Measurements from ENCODE around the gene FLACC1.

- no peak for TF ChIP-seq OSR1 (CRISPR knock-in tag; IDR thresholded peaks at IDR 0.05)
- TF ChIP-seq TCF4 (CRISPR knock-in tag; IDR thresholded peaks at IDR 0.05; ENCODE audit: borderline replicate concordance) = no peak
- TF ChIP-seq ZNF565 (CRISPR knock-in tag; conservative IDR thresholded peaks at IDR 0.05; ENCODE audit: low read depth) = no peak
- TF ChIP-seq CREB5 (CRISPR knock-in tag; IDR thresholded peaks at IDR 0.05; ENCODE audit: low read depth) = no peak
- no peak for TF ChIP-seq PATZ1 (CRISPR knock-in tag; IDR thresholded peaks at IDR 0.05; ENCODE audit: borderline replicate concordance)
- TF ChIP-seq PPARA (CRISPR knock-in tag; IDR thresholded peaks at IDR 0.05; ENCODE audit: borderline replicate concordance) = no peak
- TF ChIP-seq TSHZ2 (CRISPR knock-in tag; IDR thresholded peaks at IDR 0.05) = no peak
- no peak for TF ChIP-seq RARB (CRISPR knock-in tag; IDR thresholded peaks at IDR 0.05)
- no peak for TF ChIP-seq GLIS3 (CRISPR knock-in tag; IDR thresholded peaks at IDR 0.05)
- TF ChIP-seq ZNF70 (CRISPR knock-in tag; IDR thresholded peaks at IDR 0.05) = no peak
These were observed 37.6 kb downstream of the FLACC1 start for GRCh38 chr2:201319511-201319910.

Measured in SK-N-SH treated with all-trans-retinoic acid at 6 μM for 48 hours (cell line).